IMR-90 (cell line): Measurements from ENCODE around the gene LRG1. TPM values are rescaled to one million over a fixed set of nuclear protein-coding genes. Genes with fewer than 3 reads are reported as not detected.
A peak's percentile ranks its signal among the peaks of the same experiment; 100 is the strongest.

ENCODE experiments used
- ATAC-seq: fragments of 200-7000 bp; cut with Tn5 transposase; 2 replicates; pipeline ENCODE4 v1.9.1; 2020; ENCODE audit warnings: low read depth, mild to moderate bottlenecking, moderate library complexity
- BruUV-seq: library from RNA; stranded (reverse); fragments of 400-500 nt; replicated peaks from 2 replicates; lab custom pipeline; 2021; lab: Mats Ljungman, UMichigan
- CTCF ChIA-PET: fragments of 300-600 bp; formaldehyde crosslinking; extraction: SDS; loops from one replicate; lab custom pipeline; 2021; ENCODE audit warnings: antibody characterized with exemption; lab: Yijun Ruan, JAX
- POLR2A ChIA-PET: fragments of 300-600 bp; sonication (Branson Sonifier 250); formaldehyde crosslinking; loops from one replicate; lab custom pipeline; 2022; ENCODE audit warnings: antibody characterized with exemption; ENCODE audit not compliant: unreplicated experiment; lab: Charles Lee
- DNase-seq: peaks from one replicate; pipeline ENCODE4 v3.0.0; 2013
- H2AFZ ChIP-seq: replicated peaks from 2 replicates; pipeline ENCODE3; 2013; ENCODE audit warnings: low read length, mild to moderate bottlenecking; ENCODE audit not compliant: poor library complexity
- H2AK5ac ChIP-seq: 2 replicates; pipeline ENCODE4 v1.6.1; 2013; ENCODE audit warnings: low read depth, low read length, inconsistent platforms
- H2AK9ac ChIP-seq: replicated peaks from 2 replicates; pipeline ENCODE3; 2013; ENCODE audit warnings: mild to moderate bottlenecking, low read depth, low read length, moderate library complexity; ENCODE audit not compliant: poor library complexity
- H2BK120ac ChIP-seq: 2 replicates; pipeline ENCODE4 v1.6.1; 2013; ENCODE audit warnings: low read depth, low read length, inconsistent platforms
- H2BK15ac ChIP-seq: 3 replicates; pipeline ENCODE4 v1.6.1; 2013; ENCODE audit warnings: low read depth, low read length, inconsistent platforms
- H2BK20ac ChIP-seq: 2 replicates; pipeline ENCODE4 v1.6.1; 2013; ENCODE audit warnings: low read depth, mild to moderate bottlenecking, inconsistent platforms, low read length, moderate library complexity
- H2BK5ac ChIP-seq: 2 replicates; pipeline ENCODE4 v1.6.1; 2013; ENCODE audit warnings: mild to moderate bottlenecking, low read depth, low read length, inconsistent platforms; ENCODE audit not compliant: poor library complexity, severe bottlenecking
- H3K14ac ChIP-seq: replicated peaks from 2 replicates; pipeline ENCODE4 v1.6.1; 2013; ENCODE audit warnings: low read depth, low read length, inconsistent platforms
- H3K18ac ChIP-seq: 2 replicates; pipeline ENCODE4 v1.6.1; 2013; ENCODE audit warnings: low read depth, low read length, control low read depth
- H3K23ac ChIP-seq: 2 replicates; pipeline ENCODE4 v1.6.1; 2013; ENCODE audit warnings: low read depth, low read length, inconsistent platforms
- H3K27ac ChIP-seq: 2 replicates; pipeline ENCODE4 v1.5.1; 2013; ENCODE audit warnings: mild to moderate bottlenecking, control low read depth, low read length; ENCODE audit not compliant: insufficient read depth
- H3K27me3 ChIP-seq: 2 replicates; pipeline ENCODE4 v1.6.1; 2013; ENCODE audit warnings: low read length; ENCODE audit not compliant: control insufficient read depth, insufficient read depth
- H3K36me3 ChIP-seq: 2 replicates; pipeline ENCODE4 v1.6.1; 2013; ENCODE audit warnings: low read length, mixed read lengths; ENCODE audit not compliant: control insufficient read depth, insufficient read depth
- H3K4ac ChIP-seq: 2 replicates; pipeline ENCODE4 v1.6.1; 2013; ENCODE audit warnings: low read depth, low read length, inconsistent platforms
- H3K4me1 ChIP-seq: 2 replicates; pipeline ENCODE4 v1.6.1; 2013; ENCODE audit warnings: low read length, mixed read lengths; ENCODE audit not compliant: control insufficient read depth, insufficient read depth
- H3K4me2 ChIP-seq: 2 replicates; pipeline ENCODE4 v1.6.1; 2013; ENCODE audit warnings: low read depth, mild to moderate bottlenecking, control low read depth, low read length, moderate library complexity
- H3K4me3 ChIP-seq: 2 replicates; pipeline ENCODE4 v1.5.1; 2013; ENCODE audit warnings: low read depth, mild to moderate bottlenecking, control low read depth, low read length, moderate library complexity; ENCODE audit not compliant: insufficient read depth
- H3K56ac ChIP-seq: 2 replicates; pipeline ENCODE4 v1.6.1; 2013; ENCODE audit warnings: low read length, inconsistent platforms; ENCODE audit not compliant: insufficient read depth; ENCODE audit errors: extremely low read depth
- H3K79me1 ChIP-seq, 2 experiments: 2 replicates each; pipeline ENCODE4 v1.6.1; 2013; ENCODE audit warnings: low read length in 2 of 2, inconsistent platforms in 1 of 2, low read depth in 1 of 2
- H3K9ac ChIP-seq: 2 replicates; pipeline ENCODE4 v1.6.1; 2013; ENCODE audit warnings: low read depth, low read length, control low read depth
- H3K9me1 ChIP-seq: 2 replicates; pipeline ENCODE4 v1.6.1; 2013; ENCODE audit warnings: low read length, inconsistent platforms; ENCODE audit not compliant: insufficient read depth
- H3K9me3 ChIP-seq: 2 replicates; pipeline ENCODE4 v1.6.1; 2013; ENCODE audit warnings: low read length; ENCODE audit not compliant: control insufficient read depth, insufficient read depth
- H4K20me1 ChIP-seq: 2 replicates; pipeline ENCODE4 v1.6.1; 2013; ENCODE audit warnings: low read length, inconsistent platforms; ENCODE audit not compliant: insufficient read depth
- H4K5ac ChIP-seq: 2 replicates; pipeline ENCODE4 v1.6.1; 2013; ENCODE audit warnings: mild to moderate bottlenecking, low read depth, low read length, control low read depth
- H4K8ac ChIP-seq, 2 experiments: 2 replicates each; pipeline ENCODE4 v1.6.1; 2013; ENCODE audit warnings: low read depth in 2 of 2, low read length in 2 of 2, control low read depth in 1 of 2, inconsistent platforms in 1 of 2
- H4K91ac ChIP-seq: 2 replicates; pipeline ENCODE4 v1.6.1; 2013; ENCODE audit warnings: low read depth, low read length, inconsistent platforms; ENCODE audit not compliant: insufficient read depth
- BHLHE40 ChIP-seq: fragments of 150-350 bp; IDR thresholded peaks from 2 replicates; pipeline ENCODE4 v1.6.1; 2016; ENCODE audit warnings: mild to moderate bottlenecking, low read depth, low read length
- CEBPB ChIP-seq: IDR thresholded peaks from 2 replicates; pipeline ENCODE4 v1.6.1; 2012; ENCODE audit warnings: low read depth, low read length, improper control_type of control experiment
- CHD1 ChIP-seq: IDR thresholded peaks from 2 replicates; pipeline ENCODE4 v1.6.1; 2012; ENCODE audit warnings: low read depth, low read length, improper control_type of control experiment
- FOS ChIP-seq: fragments of 150-350 bp; IDR thresholded peaks from 2 replicates; pipeline ENCODE4 v1.6.1; 2016; ENCODE audit warnings: low read depth, low read length
- MAFK ChIP-seq: IDR thresholded peaks from 2 replicates; pipeline ENCODE4 v1.6.1; 2012; ENCODE audit warnings: low read depth, low read length, improper control_type of control experiment
- MXI1 ChIP-seq: IDR thresholded peaks from 2 replicates; pipeline ENCODE4 v1.6.1; 2012; ENCODE audit warnings: low read depth, mild to moderate bottlenecking, low read length, moderate library complexity, borderline replicate concordance
- NFE2L2 ChIP-seq: fragments of 150-350 bp; IDR thresholded peaks from 2 replicates; pipeline ENCODE4 v1.6.1; 2016; ENCODE audit warnings: low read depth, mild to moderate bottlenecking, low read length
- POLR2A ChIP-seq: IDR thresholded peaks from 2 replicates; pipeline ENCODE4 v1.6.1; 2012; ENCODE audit warnings: mild to moderate bottlenecking, low read depth, low read length
- RAD21 ChIP-seq: IDR thresholded peaks from 2 replicates; pipeline ENCODE4 v1.6.1; 2012; ENCODE audit warnings: low read length, improper control_type of control experiment
- RCOR1 ChIP-seq: IDR thresholded peaks from 2 replicates; pipeline ENCODE4 v1.6.1; 2012; ENCODE audit warnings: mild to moderate bottlenecking, low read length, improper control_type of control experiment; ENCODE audit not compliant: insufficient replicate concordance
- RFX5 ChIP-seq: IDR thresholded peaks from 2 replicates; pipeline ENCODE4 v1.8.0; 2012; ENCODE audit warnings: low read depth, mild to moderate bottlenecking, low read length, moderate library complexity
- SMC3 ChIP-seq: fragments of 150-350 bp; IDR thresholded peaks from 2 replicates; pipeline ENCODE4 v1.6.1; 2016; ENCODE audit warnings: low read depth, mild to moderate bottlenecking, antibody characterized with exemption, low read length, moderate library complexity
- WGBS, 2 experiments: methylation state at CpG; one replicate each; pipeline versions ENCODE4 v1.1.5 to v1.1.7; 2013; ENCODE audit warnings: missing lambda C conversion rate in 2 of 2; ENCODE audit not compliant: insufficient read length in 1 of 2; ENCODE audit errors: extremely low coverage in 2 of 2; 5-methylcytosine and 5-hydroxymethylcytosine counted together
- dilution Hi-C: fragments of 300-500 bp; cut with HindIII; formaldehyde crosslinking; loops from one replicate; pipeline ENCODE4 v1.14.3; 2018; ENCODE audit warnings: low sequenced_read_pairs; ENCODE audit not compliant: unreplicated experiment
- in situ Hi-C: fragments of 300-500 bp; cut with MboI; formaldehyde crosslinking; loops from 3 replicates; pipeline ENCODE4 v1.14.3; 2019; ENCODE audit warnings: low sequenced_read_pairs, inconsistent platforms, mixed read lengths
- intact Hi-C: fragments of 100-400 bp; cut with micrococcal nuclease; formaldehyde crosslinking; loops from 2 replicates; pipeline ENCODE4 v1.10.0; 2022
- polyA plus RNA-seq, 3 experiments: library from polyadenylated mRNA; depleted of rRNA; stranded (reverse); fragments of >200 nt; gene quantifications; 2 replicates each; pipeline ENCODE4 v1.2.3, GENCODE V29; 2012; ENCODE audit warnings: low replicate concordance in 1 of 3
- total RNA-seq: library from RNA; depleted of rRNA; stranded (reverse); fragments of >200 nt; gene quantifications from 2 replicates; pipeline ENCODE4 v1.2.3, GENCODE V29; 2012
- TF ChIP-seq, protein P1 (sequence below): fragments of 150-350 bp; IDR thresholded peaks from 2 replicates; pipeline ENCODE4 v1.6.1; 2016; ENCODE audit warnings: low read depth, mild to moderate bottlenecking, low read length, moderate library complexity, borderline replicate concordance
- TF ChIP-seq, protein P2 (sequence below): fragments of 150-350 bp; IDR thresholded peaks from 2 replicates; pipeline ENCODE4 v1.6.1; 2017; ENCODE audit warnings: mild to moderate bottlenecking, antibody characterized with exemption, low read length, low read depth
- TF ChIP-seq, protein P3 (sequence below): conservative IDR thresholded peaks from 2 replicates; pipeline ENCODE4 v1.5.1; 2012; ENCODE audit warnings: mild to moderate bottlenecking, low read depth, low read length, improper control_type of control experiment

LRG1 gene
- total and polyA plus RNA-seq, 2 of the 4 experiments (the other 2 are of a cell fraction) = not detected

- H3K27ac ChIP-seq = no peak overlapping the region
- H3K4me2 ChIP-seq = peak overlapping the region; percentile 50
- H3K36me3 ChIP-seq = no peaks in the 10 kb centered on the region
- in situ Hi-C loops (no loop called here), dilution Hi-C loops (no loop called here), intact Hi-C loops (no loop called here)
- H4K8ac ChIP-seq = no peak overlapping the region
- no peaks in the 10 kb centered on the region for H3K9me3 ChIP-seq
- H3K23ac ChIP-seq = no peak overlapping the region
- H2BK120ac ChIP-seq = no peak overlapping the region
- H3K4me3 ChIP-seq = peak overlapping the region; percentile 33; the same call in 1 of the 2 replicates
- H2AK9ac ChIP-seq = no peak overlapping the region
- H3K79me1 ChIP-seq = no peaks in the 10 kb centered on the region
- POLR2A ChIA-PET = no interaction called here
- no peak overlapping the region for H4K5ac ChIP-seq
- no peak overlapping the region for H2BK20ac ChIP-seq
- no peak overlapping the region for H3K14ac ChIP-seq
- H2BK15ac ChIP-seq = no peak overlapping the region
- no peak overlapping the region for H3K18ac ChIP-seq
- no TSS peak for BruUV-seq
- no CpG with 5 or more reads among the region's 45 CpGs for WGBS, 2 experiments
- ATAC-seq (peak; percentile 15; the same call in 1 of the 2 replicates), DNase-seq (no peak)
- H3K9ac ChIP-seq = no peak overlapping the region
- peaks cover 52% of the 10 kb centered on the region for H3K27me3 ChIP-seq
- no peak overlapping the region for H4K91ac ChIP-seq
- no peak overlapping the region for H2BK5ac ChIP-seq
- peaks cover 3% of the 10 kb centered on the region; the same call in 1 of the 2 replicates for H3K4me1 ChIP-seq
- no peak overlapping the region for H2AK5ac ChIP-seq
- H4K20me1 ChIP-seq = no peaks in the 10 kb centered on the region; the same call in 1 of the 2 replicates
- H3K4ac ChIP-seq = no peak overlapping the region
- no peak overlapping the region for H3K56ac ChIP-seq
- no peaks in the 10 kb centered on the region for H3K9me1 ChIP-seq
- CTCF ChIA-PET = no interaction called here
- peak overlapping the region; percentile 92 for H2AFZ ChIP-seq
- TF ChIP-seq FOS (no peak), RAD21 (no peak), CEBPB (no peak), MAFK (no peak), SMC3 (no peak), BHLHE40 (no peak), CHD1 (no peak), RCOR1 (no peak), NFE2L2 (no peak), RFX5 (no peak), POLR2A (no peak), MXI1 (no peak)
- TF ChIP-seq, protein P1, sequence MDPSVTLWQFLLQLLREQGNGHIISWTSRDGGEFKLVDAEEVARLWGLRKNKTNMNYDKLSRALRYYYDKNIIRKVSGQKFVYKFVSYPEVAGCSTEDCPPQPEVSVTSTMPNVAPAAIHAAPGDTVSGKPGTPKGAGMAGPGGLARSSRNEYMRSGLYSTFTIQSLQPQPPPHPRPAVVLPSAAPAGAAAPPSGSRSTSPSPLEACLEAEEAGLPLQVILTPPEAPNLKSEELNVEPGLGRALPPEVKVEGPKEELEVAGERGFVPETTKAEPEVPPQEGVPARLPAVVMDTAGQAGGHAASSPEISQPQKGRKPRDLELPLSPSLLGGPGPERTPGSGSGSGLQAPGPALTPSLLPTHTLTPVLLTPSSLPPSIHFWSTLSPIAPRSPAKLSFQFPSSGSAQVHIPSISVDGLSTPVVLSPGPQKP = no peak
- TF ChIP-seq, protein P2, sequence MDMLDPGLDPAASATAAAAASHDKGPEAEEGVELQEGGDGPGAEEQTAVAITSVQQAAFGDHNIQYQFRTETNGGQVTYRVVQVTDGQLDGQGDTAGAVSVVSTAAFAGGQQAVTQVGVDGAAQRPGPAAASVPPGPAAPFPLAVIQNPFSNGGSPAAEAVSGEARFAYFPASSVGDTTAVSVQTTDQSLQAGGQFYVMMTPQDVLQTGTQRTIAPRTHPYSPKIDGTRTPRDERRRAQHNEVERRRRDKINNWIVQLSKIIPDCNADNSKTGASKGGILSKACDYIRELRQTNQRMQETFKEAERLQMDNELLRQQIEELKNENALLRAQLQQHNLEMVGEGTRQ = no peak
- TF ChIP-seq, protein P3, sequence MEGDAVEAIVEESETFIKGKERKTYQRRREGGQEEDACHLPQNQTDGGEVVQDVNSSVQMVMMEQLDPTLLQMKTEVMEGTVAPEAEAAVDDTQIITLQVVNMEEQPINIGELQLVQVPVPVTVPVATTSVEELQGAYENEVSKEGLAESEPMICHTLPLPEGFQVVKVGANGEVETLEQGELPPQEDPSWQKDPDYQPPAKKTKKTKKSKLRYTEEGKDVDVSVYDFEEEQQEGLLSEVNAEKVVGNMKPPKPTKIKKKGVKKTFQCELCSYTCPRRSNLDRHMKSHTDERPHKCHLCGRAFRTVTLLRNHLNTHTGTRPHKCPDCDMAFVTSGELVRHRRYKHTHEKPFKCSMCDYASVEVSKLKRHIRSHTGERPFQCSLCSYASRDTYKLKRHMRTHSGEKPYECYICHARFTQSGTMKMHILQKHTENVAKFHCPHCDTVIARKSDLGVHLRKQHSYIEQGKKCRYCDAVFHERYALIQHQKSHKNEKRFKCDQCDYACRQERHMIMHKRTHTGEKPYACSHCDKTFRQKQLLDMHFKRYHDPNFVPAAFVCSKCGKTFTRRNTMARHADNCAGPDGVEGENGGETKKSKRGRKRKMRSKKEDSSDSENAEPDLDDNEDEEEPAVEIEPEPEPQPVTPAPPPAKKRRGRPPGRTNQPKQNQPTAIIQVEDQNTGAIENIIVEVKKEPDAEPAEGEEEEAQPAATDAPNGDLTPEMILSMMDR = no peak
Observed at GRCh38 chr19:4584670-4585460, 45.0 kb upstream of the LRG1 start.
